ENCODE results near the gene RTF1.
A peak's percentile ranks its signal among the peaks of the same experiment; 100 is the strongest.

RTF1 gene

GRCh38 chr15:41487802-41488201 is 70.9 kb downstream of the RTF1 start:
- DNase-seq (ENCODE audit: low read depth in 2 of 2): no peak

GRCh38 chr15:41489641-41490040 is 72.7 kb downstream of the RTF1 start:
- no peak for DNase-seq (ENCODE audit: low read depth in 2 of 2)

- DNase-seq (ENCODE audit: low read depth in 2 of 2): peak; percentile 83 to 84
Observed at GRCh38 chr15:41490355-41490754, 73.5 kb downstream of the RTF1 start.

GRCh38 chr15:41491889-41492288 is 75.0 kb downstream of the RTF1 start:
- DNase-seq (ENCODE audit: low read depth in 2 of 2): no peak

GRCh38 chr15:41492597-41493204 is 75.8 kb downstream of the RTF1 start:
- DNase-seq (ENCODE audit: low read depth in 2 of 2): no peak

GRCh38 chr15:41493205-41493901 is 76.5 kb downstream of the RTF1 start, which contains the start of gene ITPKA:
ITPKA (plus strand) TSS chr15:41493874; CDS start chr15:41493928, 54 bp downstream.
- peak in 1 of 2 experiments; percentile 18 for DNase-seq (ENCODE audit: low read depth in 2 of 2)

GRCh38 chr15:41493902-41494189 is 77.0 kb downstream of the RTF1 start:
- no peak for DNase-seq (ENCODE audit: low read depth in 2 of 2)

- no peak for DNase-seq (ENCODE audit: low read depth in 2 of 2)
Observed at GRCh38 chr15:41494190-41494921, 77.5 kb downstream of the RTF1 start.

GRCh38 chr15:41494922-41495735 is 78.2 kb downstream of the RTF1 start:
- no peak for DNase-seq (ENCODE audit: low read depth in 2 of 2)

GRCh38 chr15:41495736-41496599 is 79.1 kb downstream of the RTF1 start:
- no peak for DNase-seq (ENCODE audit: low read depth in 2 of 2)

- no peak for DNase-seq (ENCODE audit: low read depth in 2 of 2)
Observed at GRCh38 chr15:41498657-41499056, 81.8 kb downstream of the RTF1 start.

GRCh38 chr15:41499109-41499851 is 82.4 kb downstream of the RTF1 start:
- no peak for DNase-seq (ENCODE audit: low read depth in 2 of 2)

- DNase-seq (ENCODE audit: low read depth in 2 of 2): no peak
Observed at GRCh38 chr15:41501191-41501917, 84.5 kb downstream of the RTF1 start.

- DNase-seq (ENCODE audit: low read depth in 2 of 2): no peak
Observed at GRCh38 chr15:41501931-41502794, 85.3 kb downstream of the RTF1 start.

- DNase-seq (ENCODE audit: low read depth in 2 of 2): no peak
Observed at GRCh38 chr15:41502795-41503668, 86.1 kb downstream of the RTF1 start.

GRCh38 chr15:41503669-41504010 is 86.7 kb downstream of the RTF1 start:
- no peak for DNase-seq (ENCODE audit: low read depth in 2 of 2)

GRCh38 chr15:41504751-41505492 is 88.0 kb downstream of the RTF1 start:
- no peak for DNase-seq (ENCODE audit: low read depth in 2 of 2)
